ENCODE measurements around the gene HORMAD2.

Gene HORMAD2

GRCh38 chr22:30204742-30205111, 124.5 kb downstream of the HORMAD2 start:
- H3K9me3 ChIP-seq (ENCODE audit: control insufficient read depth, low read length), result no peaks in the 10 kb centered on the region
- no peaks in the 10 kb centered on the region for H3K27me3 ChIP-seq (replicated peaks; ENCODE audit: control insufficient read depth, insufficient read depth, low read length)
- peaks cover 51% of the 10 kb centered on the region for H3K4me1 ChIP-seq (ENCODE audit: control insufficient read depth, insufficient read depth, low read length)
- peak overlapping the region; percentile 30 for H3K9ac ChIP-seq (ENCODE audit: low read length)
- H3K4me3 ChIP-seq (ENCODE audit: low read length), result no peak overlapping the region
- DNase-seq (ENCODE audit: low read depth), result peak; percentile 95
- H3K36me3 ChIP-seq (ENCODE audit: control insufficient read depth, insufficient read depth, low read length, severe bottlenecking), result no peaks in the 10 kb centered on the region

DNA sequence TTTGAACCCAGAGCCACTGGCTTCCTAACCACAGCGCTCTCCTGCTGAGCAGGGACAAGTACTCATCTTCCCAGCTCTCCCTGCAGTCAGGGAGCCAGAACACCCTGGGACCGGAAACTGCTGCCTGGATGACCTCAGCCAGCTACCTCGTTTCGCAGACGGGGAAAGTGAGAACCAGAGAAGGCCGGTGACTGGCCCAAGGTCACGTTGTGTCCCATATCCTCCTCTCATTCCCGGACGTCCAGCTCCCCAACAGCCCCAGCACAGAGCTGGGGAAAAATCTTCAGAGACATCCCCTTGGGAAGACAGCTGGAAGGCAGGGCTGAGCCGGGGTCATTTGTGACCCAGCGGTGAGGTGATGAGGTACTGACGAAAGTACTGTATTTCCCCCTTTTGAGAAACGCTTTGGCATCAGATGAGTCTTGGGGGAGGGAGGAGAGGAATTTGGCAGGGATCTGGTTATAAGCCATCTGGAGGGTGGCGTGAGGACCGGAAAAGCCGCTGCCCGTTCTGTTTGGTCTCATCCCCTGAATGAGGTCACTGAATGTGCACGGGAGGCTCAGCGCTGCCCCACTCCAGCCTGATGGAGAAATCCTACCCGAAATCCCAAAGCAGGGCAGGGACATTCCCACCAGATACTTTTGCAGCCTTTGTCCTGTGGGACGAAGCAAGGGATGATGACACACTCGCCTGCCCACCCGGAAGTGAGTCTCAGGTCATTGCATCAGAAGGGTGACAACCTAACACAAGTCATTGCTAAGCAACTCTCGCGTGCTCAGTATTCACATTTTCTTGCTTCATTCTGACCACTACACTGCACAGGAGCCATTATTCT, 125.2 kb downstream of the HORMAD2 start:
- Histone ChIP-seq H3K27me3 (replicated peaks; ENCODE audit: control insufficient read depth, insufficient read depth, low read length) (no peaks in the 10 kb centered on the region), H3K4me1 (ENCODE audit: control insufficient read depth, insufficient read depth, low read length) (peaks cover 54% of the 10 kb centered on the region), H3K4me3 (ENCODE audit: low read length) (peak overlapping the region; percentile 49), H3K9ac (ENCODE audit: low read length) (peak overlapping the region; percentile 30), H3K9me3 (ENCODE audit: control insufficient read depth, low read length) (no peaks in the 10 kb centered on the region), H3K36me3 (ENCODE audit: control insufficient read depth, insufficient read depth, low read length, severe bottlenecking) (no peaks in the 10 kb centered on the region)
- DNase-seq (ENCODE audit: low read depth), result peak; percentile 94

- H3K4me3 ChIP-seq (ENCODE audit: low read length), result no peak overlapping the region
- no peak overlapping the region for H3K9ac ChIP-seq (ENCODE audit: low read length)
- DNase-seq (ENCODE audit: low read depth), result peak; percentile 94
- H3K9me3 ChIP-seq (ENCODE audit: control insufficient read depth, low read length), result no peaks in the 10 kb centered on the region
- no peaks in the 10 kb centered on the region for H3K36me3 ChIP-seq (ENCODE audit: control insufficient read depth, insufficient read depth, low read length, severe bottlenecking)
- no peaks in the 10 kb centered on the region for H3K27me3 ChIP-seq (replicated peaks; ENCODE audit: control insufficient read depth, insufficient read depth, low read length)
- H3K4me1 ChIP-seq (ENCODE audit: control insufficient read depth, insufficient read depth, low read length), result peaks cover 52% of the 10 kb centered on the region
Observed at GRCh38 chr22:30206944-30207343, 126.7 kb downstream of the HORMAD2 start.

- no peaks in the 10 kb centered on the region for H3K27me3 ChIP-seq (replicated peaks; ENCODE audit: control insufficient read depth, insufficient read depth, low read length)
- H3K4me3 ChIP-seq (ENCODE audit: low read length), result no peak overlapping the region
- no peaks in the 10 kb centered on the region for H3K36me3 ChIP-seq (ENCODE audit: control insufficient read depth, insufficient read depth, low read length, severe bottlenecking)
- no peaks in the 10 kb centered on the region for H3K9me3 ChIP-seq (ENCODE audit: control insufficient read depth, low read length)
- peaks cover 61% of the 10 kb centered on the region for H3K4me1 ChIP-seq (ENCODE audit: control insufficient read depth, insufficient read depth, low read length)
- peak overlapping the region; percentile 43 for H3K9ac ChIP-seq (ENCODE audit: low read length)
- DNase-seq (ENCODE audit: low read depth), result peak; percentile 88
Observed at GRCh38 chr22:30208631-30209603, 128.7 kb downstream of the HORMAD2 start.

GRCh38 chr22:30209642-30210041, 129.4 kb downstream of the HORMAD2 start:
- DNase-seq (ENCODE audit: low read depth), result no peak
- Histone ChIP-seq H3K4me1 (ENCODE audit: control insufficient read depth, insufficient read depth, low read length) (peaks cover 57% of the 10 kb centered on the region), H3K9ac (ENCODE audit: low read length) (no peak overlapping the region), H3K27me3 (replicated peaks; ENCODE audit: control insufficient read depth, insufficient read depth, low read length) (no peaks in the 10 kb centered on the region), H3K36me3 (ENCODE audit: control insufficient read depth, insufficient read depth, low read length, severe bottlenecking) (no peaks in the 10 kb centered on the region), H3K9me3 (ENCODE audit: control insufficient read depth, low read length) (no peaks in the 10 kb centered on the region), H3K4me3 (ENCODE audit: low read length) (no peak overlapping the region)

GRCh38 chr22:30210235-30210909, 130.1 kb downstream of the HORMAD2 start:
- Histone ChIP-seq H3K9me3 (ENCODE audit: control insufficient read depth, low read length) (no peaks in the 10 kb centered on the region), H3K9ac (ENCODE audit: low read length) (no peak overlapping the region), H3K36me3 (ENCODE audit: control insufficient read depth, insufficient read depth, low read length, severe bottlenecking) (no peaks in the 10 kb centered on the region), H3K4me1 (ENCODE audit: control insufficient read depth, insufficient read depth, low read length) (peaks cover 50% of the 10 kb centered on the region), H3K27me3 (replicated peaks; ENCODE audit: control insufficient read depth, insufficient read depth, low read length) (no peaks in the 10 kb centered on the region), H3K4me3 (ENCODE audit: low read length) (no peak overlapping the region)
- DNase-seq (ENCODE audit: low read depth), result no peak

DNA sequence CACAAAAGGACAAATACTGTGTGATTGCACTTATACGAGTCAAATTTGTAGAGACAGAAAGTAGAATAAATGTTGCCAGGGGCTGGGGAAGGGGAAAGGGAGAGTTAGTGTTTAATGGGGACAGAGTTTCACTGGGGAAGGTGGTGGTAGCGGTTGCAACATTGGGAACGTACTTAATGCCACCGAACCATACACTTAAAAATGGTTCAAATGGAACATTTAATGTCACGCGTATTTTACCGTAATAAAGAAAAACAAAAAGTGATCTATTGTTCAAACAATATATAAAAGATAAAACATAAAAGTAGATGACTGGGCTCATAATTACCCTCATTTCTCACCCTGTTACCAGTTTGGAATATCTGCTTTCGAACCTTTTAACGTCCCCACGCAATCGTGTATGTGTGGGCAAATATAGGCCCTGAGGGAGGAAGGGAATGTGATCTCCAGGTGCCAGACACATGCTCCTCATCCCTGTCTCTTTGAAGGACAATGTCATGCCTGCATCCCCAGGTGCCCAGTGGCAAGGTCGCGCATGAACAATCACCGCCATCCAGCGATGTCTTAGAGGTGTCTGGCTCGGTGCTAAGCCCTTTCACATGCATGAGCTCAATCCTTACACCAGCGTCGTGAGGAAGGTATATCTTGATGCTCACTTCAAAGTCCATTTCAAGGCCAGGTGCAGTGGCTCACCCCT, 131.0 kb downstream of the HORMAD2 start:
- no peaks in the 10 kb centered on the region for H3K9me3 ChIP-seq (ENCODE audit: control insufficient read depth, low read length)
- no peak for DNase-seq (ENCODE audit: low read depth)
- no peaks in the 10 kb centered on the region for H3K36me3 ChIP-seq (ENCODE audit: control insufficient read depth, insufficient read depth, low read length, severe bottlenecking)
- no peak overlapping the region for H3K9ac ChIP-seq (ENCODE audit: low read length)
- peaks cover 41% of the 10 kb centered on the region for H3K4me1 ChIP-seq (ENCODE audit: control insufficient read depth, insufficient read depth, low read length)
- no peak overlapping the region for H3K4me3 ChIP-seq (ENCODE audit: low read length)
- no peaks in the 10 kb centered on the region for H3K27me3 ChIP-seq (replicated peaks; ENCODE audit: control insufficient read depth, insufficient read depth, low read length)

DNA sequence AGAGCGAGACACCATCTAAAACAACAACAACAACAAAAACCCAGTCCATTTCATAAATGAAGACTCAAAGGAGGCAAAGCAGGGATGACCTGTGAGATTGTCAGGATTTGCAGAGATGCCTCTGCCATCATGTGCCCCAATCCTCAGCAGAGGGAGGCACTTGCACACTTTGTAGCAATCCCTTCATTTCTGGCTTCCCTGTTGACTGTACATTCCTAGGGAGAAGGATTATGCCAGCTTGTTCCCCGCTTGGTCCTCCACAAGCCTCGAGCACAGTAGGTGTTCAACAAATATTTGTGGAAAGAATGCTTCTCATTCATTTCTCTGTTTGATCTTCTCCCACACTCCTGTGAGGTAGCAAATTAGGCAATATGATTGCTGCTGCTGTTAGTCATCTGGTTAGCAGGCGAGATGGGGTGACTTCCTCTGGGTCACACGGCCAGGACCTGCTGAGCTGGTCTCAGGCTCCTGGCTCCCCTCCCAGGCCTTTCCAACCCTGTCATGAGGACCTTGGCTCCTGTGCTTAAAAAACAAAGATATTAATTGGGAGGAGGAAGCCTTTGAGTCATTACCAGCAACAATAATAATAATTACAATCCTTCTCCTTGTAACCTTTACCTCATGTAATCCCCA, 132.2 kb downstream of the HORMAD2 start:
- Histone ChIP-seq H3K27me3 (replicated peaks; ENCODE audit: control insufficient read depth, insufficient read depth, low read length) (no peaks in the 10 kb centered on the region), H3K9me3 (ENCODE audit: control insufficient read depth, low read length) (no peaks in the 10 kb centered on the region), H3K9ac (ENCODE audit: low read length) (peak overlapping the region; percentile 7), H3K4me1 (ENCODE audit: control insufficient read depth, insufficient read depth, low read length) (peaks cover 31% of the 10 kb centered on the region), H3K36me3 (ENCODE audit: control insufficient read depth, insufficient read depth, low read length, severe bottlenecking) (no peaks in the 10 kb centered on the region), H3K4me3 (ENCODE audit: low read length) (no peak overlapping the region)
- DNase-seq (ENCODE audit: low read depth), result peak; percentile 80

- no peaks in the 10 kb centered on the region for H3K27me3 ChIP-seq (replicated peaks; ENCODE audit: control insufficient read depth, insufficient read depth, low read length)
- no peak overlapping the region for H3K4me3 ChIP-seq (ENCODE audit: low read length)
- no peak for DNase-seq (ENCODE audit: low read depth)
- H3K9me3 ChIP-seq (ENCODE audit: control insufficient read depth, low read length), result no peaks in the 10 kb centered on the region
- no peaks in the 10 kb centered on the region for H3K36me3 ChIP-seq (ENCODE audit: control insufficient read depth, insufficient read depth, low read length, severe bottlenecking)
- H3K9ac ChIP-seq (ENCODE audit: low read length), result peak overlapping the region; percentile 7
- peaks cover 36% of the 10 kb centered on the region for H3K4me1 ChIP-seq (ENCODE audit: control insufficient read depth, insufficient read depth, low read length)
Observed at GRCh38 chr22:30212996-30213441, 132.8 kb downstream of the HORMAD2 start.

DNA sequence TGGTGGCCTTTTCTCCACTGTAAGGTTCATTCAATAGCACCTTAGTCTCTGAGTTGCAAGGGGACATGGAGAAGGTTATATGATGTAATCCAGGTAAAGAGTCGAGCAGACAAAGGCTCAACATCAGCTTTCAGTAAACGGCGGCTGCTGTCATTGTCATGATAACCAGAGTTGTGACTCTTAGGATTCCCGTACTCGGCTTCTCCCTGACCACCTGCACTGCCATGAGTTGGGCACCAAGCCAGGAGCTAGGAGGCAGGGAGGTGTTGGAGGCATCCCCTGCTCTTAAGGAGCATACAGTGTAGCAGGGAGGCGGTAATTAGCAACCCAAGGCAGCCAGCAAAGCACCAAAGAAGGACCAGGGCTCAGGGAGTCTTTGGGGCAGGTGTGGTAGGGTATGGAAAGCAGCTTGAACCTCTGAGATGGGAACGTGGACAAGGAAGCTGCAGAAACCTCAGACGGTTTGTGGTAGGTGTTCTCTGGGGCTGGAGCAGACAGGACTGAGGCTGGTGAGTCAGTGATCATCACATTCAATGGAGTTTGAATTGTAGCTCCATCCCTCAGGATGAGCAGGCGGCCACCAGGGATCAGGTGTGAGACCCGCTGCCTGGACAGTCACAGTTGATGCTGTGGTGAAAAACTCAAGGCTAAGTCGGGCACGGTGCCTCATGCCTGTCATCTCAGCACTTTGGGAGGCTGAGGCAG, 134.6 kb downstream of the HORMAD2 start:
- Histone ChIP-seq H3K4me3 (ENCODE audit: low read length) (no peak overlapping the region), H3K36me3 (ENCODE audit: control insufficient read depth, insufficient read depth, low read length, severe bottlenecking) (no peaks in the 10 kb centered on the region), H3K27me3 (replicated peaks; ENCODE audit: control insufficient read depth, insufficient read depth, low read length) (no peaks in the 10 kb centered on the region), H3K4me1 (ENCODE audit: control insufficient read depth, insufficient read depth, low read length) (peaks cover 24% of the 10 kb centered on the region), H3K9me3 (ENCODE audit: control insufficient read depth, low read length) (no peaks in the 10 kb centered on the region), H3K9ac (ENCODE audit: low read length) (no peak overlapping the region)
- no peak for DNase-seq (ENCODE audit: low read depth)
